HepG2 (cell line): ENCODE measurements around the gene S100A6. TPM values are rescaled to one million over a fixed set of nuclear protein-coding genes. Genes with fewer than 3 reads are reported as not detected.

Source experiments
- CREM ChIP-seq, 2 experiments: sonication (generic) in 1 of 2; formaldehyde crosslinking in 1 of 2; IDR thresholded peaks; 2 replicates each; pipeline versions ENCODE4 v1.4.0 to v1.6.1; 2016 to 2020; ENCODE audit warnings: antibody characterized with exemption in 1 of 2, mild to moderate bottlenecking in 1 of 2, missing genetic modification reagents in 1 of 2
- CTCF ChIP-seq: sonication (generic); formaldehyde crosslinking; IDR thresholded peaks from 2 replicates; pipeline ENCODE4 v1.5.0; 2020; ENCODE audit warnings: mild to moderate bottlenecking, missing genetic modification reagents, moderate library complexity
- FOXC1 ChIP-seq: sonication (generic); formaldehyde crosslinking; IDR thresholded peaks from 2 replicates; pipeline ENCODE4 v1.8.0; 2022; ENCODE audit warnings: mild to moderate bottlenecking, missing genetic modification reagents, borderline replicate concordance
- JUN ChIP-seq: sonication (generic); formaldehyde crosslinking; IDR thresholded peaks from 2 replicates; pipeline ENCODE4 v1.4.0; 2020; ENCODE audit warnings: mild to moderate bottlenecking, missing genetic modification reagents
- MAF1 ChIP-seq: sonication (generic); formaldehyde crosslinking; IDR thresholded peaks from 2 replicates; pipeline ENCODE4 v1.5.0; 2020; ENCODE audit warnings: missing genetic modification reagents, borderline replicate concordance
- MED1 ChIP-seq: sonication (generic); formaldehyde crosslinking; IDR thresholded peaks from 2 replicates; pipeline ENCODE4 v1.4.0; 2020; ENCODE audit warnings: missing genetic modification reagents
- PAF1 ChIP-seq: IDR thresholded peaks from 2 replicates; pipeline ENCODE4 v1.6.1; 2016; ENCODE audit warnings: missing genetic modification reagents, missing compliant biosample characterization
- PAXIP1 ChIP-seq: sonication (generic); formaldehyde crosslinking; conservative IDR thresholded peaks from 2 replicates; pipeline ENCODE4 v1.4.0; 2020; ENCODE audit warnings: mild to moderate bottlenecking, missing genetic modification reagents, moderate library complexity
- PCBP2 ChIP-seq: fragments of 200-400 bp; formaldehyde crosslinking; optimal IDR thresholded peaks from 2 replicates; pipeline ENCODE3; 2018; ENCODE audit warnings: low read length, low read depth; ENCODE audit not compliant: poor library complexity, severe bottlenecking
- SCMH1 ChIP-seq: sonication (generic); formaldehyde crosslinking; IDR thresholded peaks from 2 replicates; pipeline ENCODE4 v1.9.0; 2021; ENCODE audit warnings: missing genetic modification reagents, mild to moderate bottlenecking, borderline replicate concordance
- SIX1 ChIP-seq: sonication (generic); formaldehyde crosslinking; IDR thresholded peaks from 2 replicates; pipeline ENCODE4 v1.4.0; 2020; ENCODE audit warnings: missing genetic modification reagents, borderline replicate concordance
- SNAPC2 ChIP-seq: sonication (generic); formaldehyde crosslinking; IDR thresholded peaks from 2 replicates; pipeline ENCODE4 v1.8.1; 2022; ENCODE audit warnings: mild to moderate bottlenecking, missing genetic modification reagents
- SP2 ChIP-seq: sonication (generic); formaldehyde crosslinking; IDR thresholded peaks from 2 replicates; pipeline ENCODE4 v1.5.1; 2020; ENCODE audit warnings: mild to moderate bottlenecking, missing genetic modification reagents
- SUZ12 ChIP-seq: fragments of 150-350 bp; IDR thresholded peaks from 2 replicates; pipeline ENCODE4 v1.6.1; 2014; ENCODE audit warnings: low read depth, low read length
- TRIM22 ChIP-seq: fragments of 450-650 bp; IDR thresholded peaks from 2 replicates; pipeline ENCODE4 v1.6.1; 2017
- XRCC5 ChIP-seq: fragments of 200-400 bp; formaldehyde crosslinking; optimal IDR thresholded peaks from 2 replicates; pipeline ENCODE3; 2017; ENCODE audit warnings: mild to moderate bottlenecking, low read length
- ZBTB7A ChIP-seq: sonication (generic); formaldehyde crosslinking; IDR thresholded peaks from 2 replicates; pipeline ENCODE4 v1.8.0; 2022; ENCODE audit warnings: mild to moderate bottlenecking, missing genetic modification reagents
- ZNF205 ChIP-seq: IDR thresholded peaks from 2 replicates; pipeline ENCODE4 v1.6.1; 2018; ENCODE audit warnings: missing biosample characterization, missing genetic modification reagents
- ZNF232 ChIP-seq: sonication (generic); formaldehyde crosslinking; IDR thresholded peaks from 2 replicates; pipeline ENCODE4 v1.4.0; 2020; ENCODE audit warnings: missing genetic modification reagents, borderline replicate concordance
- ZNF512 ChIP-seq: sonication (generic); formaldehyde crosslinking; IDR thresholded peaks from 2 replicates; pipeline ENCODE4 v1.4.0; 2020; ENCODE audit warnings: mild to moderate bottlenecking, missing genetic modification reagents
- ZNF550 ChIP-seq: sonication (generic); formaldehyde crosslinking; IDR thresholded peaks from 2 replicates; pipeline ENCODE4 v1.4.0; 2020; ENCODE audit warnings: mild to moderate bottlenecking, missing genetic modification reagents, borderline replicate concordance
- ZNF562 ChIP-seq: sonication (generic); formaldehyde crosslinking; IDR thresholded peaks from 2 replicates; pipeline ENCODE4 v1.8.0; 2022; ENCODE audit warnings: missing genetic modification reagents, borderline replicate concordance
- ZNF674 ChIP-seq: sonication (generic); formaldehyde crosslinking; IDR thresholded peaks from 2 replicates; pipeline ENCODE4 v1.5.0; 2020; ENCODE audit warnings: low read depth, mild to moderate bottlenecking, missing genetic modification reagents
- ZNF713 ChIP-seq: sonication (generic); formaldehyde crosslinking; IDR thresholded peaks from 2 replicates; pipeline ENCODE4 v1.4.0; 2020; ENCODE audit warnings: mild to moderate bottlenecking, missing genetic modification reagents
- polyA plus RNA-seq, 8 experiments: library from polyadenylated mRNA; depleted of rRNA in 3 of 8; stranded (reverse) in 7 of 8; unstranded in 1 of 8; fragments of >200 nt; fragmentation: Illumina TruSeq in 4 of 8; extraction: Trizol in 4 of 8; gene quantifications; 2 replicates each; pipeline versions ENCODE4 v1.2.1 to v1.2.3, GENCODE V29; 2011 to 2016; ENCODE audit warnings: low read depth in 4 of 8, missing spikeins in 1 of 8, mixed read lengths in 1 of 8; ENCODE audit not compliant: insufficient read depth in 1 of 8
- total RNA-seq, 5 experiments: library from RNA; depleted of rRNA; stranded (reverse); fragments of >200 nt; fragmentation: Illumina TruSeq; extraction: Trizol; gene quantifications; 2 replicates each; pipeline ENCODE4 v1.2.3, GENCODE V29; 2016; ENCODE audit warnings: low read depth in 1 of 5

The S100A6 gene
- total and polyA plus RNA-seq, 2 of the 13 experiments (the other 11 are each of a cell fraction or from before 2014, with no cell fraction given), result 72.9 to 85.0 TPM

- TF ChIP-seq ZNF512 (CRISPR knock-in tag), result no peak
- no peak for TF ChIP-seq SP2 (CRISPR knock-in tag)
- no peak for TF ChIP-seq ZNF562 (CRISPR knock-in tag)
- no peak for TF ChIP-seq SNAPC2 (CRISPR knock-in tag)
- no peak for TF ChIP-seq FOXC1 (CRISPR knock-in tag)
- no peak for TF ChIP-seq ZNF232
- TF ChIP-seq ZNF205, result no peak
- TF ChIP-seq ZNF713 (CRISPR knock-in tag), result no peak
- TF ChIP-seq MAF1 (CRISPR knock-in tag), result no peak
- peak; percentile 51 for TF ChIP-seq XRCC5
- TF ChIP-seq SCMH1 (CRISPR knock-in tag), result no peak
- TF ChIP-seq MED1 (CRISPR knock-in tag), result no peak
- TF ChIP-seq SIX1 (CRISPR knock-in tag), result no peak
- TF ChIP-seq CTCF, result peak; percentile 92
- peak; percentile 47; the same call in 1 of the 2 replicates for TF ChIP-seq ZBTB7A (CRISPR knock-in tag)
- no peak for TF ChIP-seq PAXIP1
- no peak for TF ChIP-seq CREM (IDR thresholded peaks at IDR 0.05)
- TF ChIP-seq CREM (CRISPR knock-in tag; IDR thresholded peaks at IDR 0.05), result no peak
- no peak for TF ChIP-seq ZNF550 (CRISPR knock-in tag)
- no peak for TF ChIP-seq PAF1 (CRISPR knock-in tag)
- TF ChIP-seq PCBP2, result peak; percentile 36
- no peak for TF ChIP-seq ZNF674
- no peak for TF ChIP-seq SUZ12
- no peak for TF ChIP-seq JUN (CRISPR knock-in tag)
- TF ChIP-seq TRIM22, result no peak
These were observed 40.7 kb downstream of the S100A6 start (continued) for GRCh38 chr1:153494976-153495535.
